Measurements from ENCODE around the gene PSMD4. TPM values are rescaled to one million over a fixed set of nuclear protein-coding genes. Genes with fewer than 3 reads are reported as not detected.

Gene PSMD4
- total RNA-seq, 1 experiment from 2014 or later = 201 TPM

DNA sequence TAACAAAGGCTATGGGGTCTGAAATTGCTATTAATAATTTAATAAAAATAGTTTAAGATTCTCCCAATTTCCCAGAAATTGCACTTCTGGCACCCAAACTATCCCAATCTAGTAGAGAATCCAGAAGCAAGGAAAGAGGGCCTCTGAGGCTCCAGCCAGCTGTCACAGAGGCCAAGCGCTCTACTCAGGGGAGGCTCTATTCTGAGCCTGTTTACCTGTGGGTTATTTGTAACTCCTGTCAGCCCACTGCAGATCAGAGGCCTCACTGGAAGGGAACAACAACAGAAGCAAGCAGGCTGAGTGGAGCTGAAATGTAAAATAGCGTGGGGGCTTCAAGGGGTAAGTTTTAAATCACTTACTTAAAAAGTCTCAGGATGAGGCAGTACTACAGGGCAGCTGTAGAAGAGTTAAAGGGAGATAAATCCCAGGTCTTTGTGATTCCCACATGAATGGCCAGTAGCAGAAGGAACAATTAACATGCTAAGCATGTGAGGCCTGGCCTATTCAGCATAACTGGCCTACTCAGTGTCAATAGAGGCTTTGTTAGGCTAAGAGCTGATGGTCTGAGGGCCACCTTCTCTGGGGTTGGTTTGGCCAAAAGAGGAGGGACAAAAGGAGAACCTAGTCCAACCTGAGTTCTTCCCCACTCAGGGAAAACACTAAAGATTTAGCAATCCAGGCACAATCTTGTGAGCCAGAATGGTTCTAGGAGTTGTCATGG lies 40.4 kb downstream of the PSMD4 start:
- DNase-seq (ENCODE audit: low read depth) = no peak

GRCh38 chr1:151309811-151310323 lies 55.3 kb downstream of the PSMD4 start:
- DNase-seq (ENCODE audit: low read depth) = peak; percentile 51

GRCh38 chr1:151311011-151311410 lies 56.5 kb downstream of the PSMD4 start:
- no peak for DNase-seq (ENCODE audit: low read depth)

GRCh38 chr1:151311589-151312331 lies 57.2 kb downstream of the PSMD4 start:
- DNase-seq (ENCODE audit: low read depth) = peak; percentile 99

- DNase-seq (ENCODE audit: low read depth) = no peak
Observed at GRCh38 chr1:151312411-151312810, 57.9 kb downstream of the PSMD4 start.

DNA sequence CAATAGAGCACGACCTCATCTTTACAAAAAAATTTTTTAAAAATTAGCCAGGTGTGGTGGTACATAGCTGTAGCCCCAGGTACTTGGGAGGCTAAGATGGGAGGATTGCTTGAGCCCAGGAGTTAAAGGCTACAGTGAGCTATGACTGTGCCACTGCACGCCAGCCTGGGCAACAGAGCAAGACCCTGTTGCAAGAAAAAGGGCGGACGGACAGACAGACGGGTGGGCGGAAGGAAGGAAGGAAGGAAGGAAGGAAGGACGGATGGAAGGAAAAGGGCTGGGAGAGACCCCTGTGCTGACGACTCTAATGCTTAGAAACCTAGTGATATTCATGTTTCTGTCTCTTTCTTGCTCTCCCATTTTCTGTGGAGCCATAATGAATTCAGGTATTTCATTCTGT lies 58.3 kb downstream of the PSMD4 start:
- no peak for DNase-seq (ENCODE audit: low read depth)

DNA sequence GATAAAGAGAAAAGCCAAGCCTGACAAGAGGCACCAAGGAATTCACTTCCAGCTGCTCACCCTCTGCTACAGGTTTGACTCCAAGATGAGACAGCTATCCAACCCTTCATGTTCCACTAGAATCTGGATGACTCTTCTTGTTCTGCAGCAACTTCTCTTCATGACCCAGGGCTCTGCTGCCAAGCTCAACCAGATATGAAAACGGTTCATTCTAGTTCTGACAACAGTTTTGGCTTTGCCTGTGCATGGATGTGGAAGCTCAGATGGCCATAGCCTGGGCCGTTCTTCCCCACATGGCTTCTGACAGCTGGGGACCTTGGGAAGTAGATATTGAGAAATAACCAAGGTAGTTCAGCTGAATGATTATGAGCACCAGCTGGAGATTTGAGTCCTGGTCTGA lies 59.0 kb downstream of the PSMD4 start:
- DNase-seq (ENCODE audit: low read depth) = peak; percentile 22

DNA sequence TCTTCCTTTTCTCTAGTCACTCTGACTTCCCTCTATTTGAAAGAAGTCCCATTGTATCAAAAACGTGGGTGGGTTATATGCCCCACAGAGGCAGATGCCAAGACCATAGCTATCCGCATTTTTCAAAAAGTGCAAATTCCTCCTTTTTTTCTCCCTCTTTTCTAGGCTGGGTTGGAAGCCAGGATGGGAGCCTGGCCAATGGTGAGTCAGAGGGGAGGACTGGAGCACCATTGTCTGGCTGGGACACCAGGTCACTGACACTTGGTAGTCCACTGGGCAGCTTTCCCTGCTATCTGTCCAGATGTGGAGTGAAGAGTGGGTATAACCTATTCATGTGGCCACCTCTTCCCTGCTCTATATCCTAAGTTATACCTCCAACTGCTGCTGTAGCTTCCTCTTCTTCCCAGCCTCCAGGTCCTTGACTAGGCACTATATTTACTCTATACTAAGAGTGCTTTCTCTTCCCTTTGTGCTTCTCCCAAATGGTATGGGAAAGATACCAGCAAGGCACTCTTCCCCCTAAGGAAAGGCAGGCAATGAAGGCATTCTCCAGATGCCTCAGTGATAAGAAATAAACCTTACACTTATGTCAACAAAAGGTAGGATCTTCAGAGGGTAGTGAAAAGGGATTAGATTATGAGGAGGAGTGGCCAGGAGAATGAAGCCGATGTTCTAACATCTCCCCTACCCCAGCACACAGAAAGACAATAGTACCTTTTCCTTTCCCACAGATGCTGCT lies 59.8 kb downstream of the PSMD4 start:
- DNase-seq (ENCODE audit: low read depth) = peak; percentile 94

DNA sequence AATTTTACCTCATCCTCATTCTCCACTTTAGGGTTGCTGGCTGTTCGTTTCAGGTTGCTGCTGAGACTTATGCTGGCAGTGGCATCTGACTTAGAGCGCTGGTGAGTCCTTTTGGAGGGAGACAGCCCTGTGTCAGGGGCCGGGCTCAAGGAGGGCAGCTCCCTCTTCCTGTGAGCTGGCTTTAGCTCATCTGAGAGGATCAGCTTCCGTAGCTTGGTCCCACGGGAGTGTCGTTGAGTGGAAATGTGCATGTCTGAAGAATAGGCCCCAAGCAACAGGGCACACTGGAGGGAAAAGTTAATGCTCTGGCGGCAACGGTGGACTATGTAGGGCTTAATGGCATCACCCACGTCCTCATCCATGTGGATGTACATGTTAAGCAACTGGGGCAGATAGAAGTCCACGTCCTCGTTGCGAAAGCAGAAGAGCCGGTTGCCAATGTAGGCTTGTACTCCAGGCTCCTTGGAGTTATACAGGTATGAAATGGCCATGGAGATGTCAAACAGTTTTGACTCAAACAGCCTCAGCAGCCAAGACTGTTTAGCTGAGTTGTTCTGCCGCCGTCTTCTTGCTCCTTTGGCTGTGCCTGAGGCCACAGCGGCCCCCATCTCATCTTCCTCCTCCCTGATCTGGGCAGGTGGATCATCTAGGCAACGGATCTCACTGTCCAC lies 61.2 kb downstream of the PSMD4 start:
- DNase-seq (ENCODE audit: low read depth) = no peak

Other genes with a start within 250 kb of the PSMD4 start
- gene MINDY1, start 247.8 kb upstream of the PSMD4 start, total RNA-seq (2014; rRNA removed; shearing (Covaris generic)) = 7.7 and 10.3 TPM in 2 replicates
- 10.5 and 10.8 TPM in 2 replicates for gene PRUNE1, start 246.3 kb upstream of the PSMD4 start, total RNA-seq (2014; rRNA removed; shearing (Covaris generic))
- 0.48 TPM in 1 of 2 replicates, not detected in the other for gene BNIPL, start 218.1 kb upstream of the PSMD4 start, total RNA-seq (2014; rRNA removed; shearing (Covaris generic))
- gene C1orf56, start 207.0 kb upstream of the PSMD4 start, total RNA-seq (2014; rRNA removed; shearing (Covaris generic)) = 3.0 and 3.2 TPM in 2 replicates
- gene CDC42SE1, start 195.1 kb upstream of the PSMD4 start, total RNA-seq (2014; rRNA removed; shearing (Covaris generic)) = 54.9 and 60.2 TPM in 2 replicates
- gene MLLT11, start 194.3 kb upstream of the PSMD4 start, total RNA-seq (2014; rRNA removed; shearing (Covaris generic)) = 16.8 and 20.5 TPM in 2 replicates
- 6.3 and 6.7 TPM in 2 replicates for gene GABPB2, start 184.0 kb upstream of the PSMD4 start, total RNA-seq (2014; rRNA removed; shearing (Covaris generic))
- 0.48 and 0.78 TPM in 2 replicates for gene SEMA6C, start 108.1 kb upstream of the PSMD4 start, total RNA-seq (2014; rRNA removed; shearing (Covaris generic))
- gene TNFAIP8L2, start 98.1 kb upstream of the PSMD4 start, total RNA-seq (2014; rRNA removed; shearing (Covaris generic)) = not detected in 2 replicates
- 7.4 and 8.2 TPM in 2 replicates for gene LYSMD1, start 88.8 kb upstream of the PSMD4 start, total RNA-seq (2014; rRNA removed; shearing (Covaris generic))
- 47.4 and 58.5 TPM in 2 replicates for gene SCNM1, start 88.6 kb upstream of the PSMD4 start, total RNA-seq (2014; rRNA removed; shearing (Covaris generic))
- 0.36 TPM in 1 of 2 replicates, not detected in the other for gene TMOD4, start 78.8 kb upstream of the PSMD4 start, total RNA-seq (2014; rRNA removed; shearing (Covaris generic))
- 54.0 and 63.8 TPM in 2 replicates for gene VPS72, start 64.5 kb upstream of the PSMD4 start, total RNA-seq (2014; rRNA removed; shearing (Covaris generic))
- 27.4 and 39.5 TPM in 2 replicates for gene PIP5K1A, start 56.2 kb upstream of the PSMD4 start, total RNA-seq (2014; rRNA removed; shearing (Covaris generic))
- gene ZNF687, start 27.6 kb downstream of the PSMD4 start, total RNA-seq (2014; rRNA removed; shearing (Covaris generic)) = 6.7 and 10.9 TPM in 2 replicates
- 26.4 and 28.4 TPM in 2 replicates for gene PI4KB, start 72.7 kb downstream of the PSMD4 start, total RNA-seq (2014; rRNA removed; shearing (Covaris generic))
- 43.6 and 52.0 TPM in 2 replicates for gene RFX5, start 92.5 kb downstream of the PSMD4 start, total RNA-seq (2014; rRNA removed; shearing (Covaris generic))
- 5.1 and 5.2 TPM in 2 replicates for gene SELENBP1, start 118.0 kb downstream of the PSMD4 start, total RNA-seq (2014; rRNA removed; shearing (Covaris generic))
- 469 and 498 TPM in 2 replicates for gene PSMB4, start 144.8 kb downstream of the PSMD4 start, total RNA-seq (2014; rRNA removed; shearing (Covaris generic))
- 9.5 and 13.5 TPM in 2 replicates for gene POGZ, start 204.8 kb downstream of the PSMD4 start, total RNA-seq (2014; rRNA removed; shearing (Covaris generic))